GM12801 (cell line): ENCODE data around the gene CCR5.

Experiments used
- CTCF ChIP-seq: IDR thresholded peaks from one replicate; pipeline ENCODE4 v1.5.1; 2011; ENCODE audit warnings: control low read depth; ENCODE audit not compliant: insufficient read length; ENCODE audit errors: extremely low read depth

CCR5 gene

GRCh38 chr3:46393554-46394434 is 23.0 kb downstream of the CCR5 start:
- no peak for TF ChIP-seq CTCF

GRCh38 chr3:46395210-46395661 is 24.5 kb downstream of the CCR5 start:
- no peak for TF ChIP-seq CTCF

- no peak for TF ChIP-seq CTCF
Observed at GRCh38 chr3:46395766-46396530, 25.2 kb downstream of the CCR5 start.

GRCh38 chr3:46397111-46397510 is 26.4 kb downstream of the CCR5 start:
- TF ChIP-seq CTCF, result no peak

- TF ChIP-seq CTCF, result no peak
Observed at GRCh38 chr3:46398186-46398955, 27.6 kb downstream of the CCR5 start.

GRCh38 chr3:46399098-46399497 is 28.4 kb downstream of the CCR5 start:
- TF ChIP-seq CTCF, result no peak

GRCh38 chr3:46399557-46399956 is 28.8 kb downstream of the CCR5 start:
- TF ChIP-seq CTCF, result no peak
